Stimulated activated naive CD4-positive, alpha-beta T cell treated with Interleukin-2 at 50 U/mL for 16 hours (primary cell): ENCODE measurements around the gene GNG10.
"Not testable (repeated sequence)": the region's sequence is repeated elsewhere in the genome, so short reads cannot be mapped to it uniquely, and the experiment has no call there.

Experiments
- DNase-seq: peaks from one replicate; lab custom pipeline; 2025; lab: John Stamatoyannopoulos, UW

GNG10 gene

GRCh38 chr9:111649016-111649415, 12.4 kb upstream of the GNG10 start:
- no peak for DNase-seq

GRCh38 chr9:111657051-111657450, 4.4 kb upstream of the GNG10 start:
- DNase-seq = no peak

DNA sequence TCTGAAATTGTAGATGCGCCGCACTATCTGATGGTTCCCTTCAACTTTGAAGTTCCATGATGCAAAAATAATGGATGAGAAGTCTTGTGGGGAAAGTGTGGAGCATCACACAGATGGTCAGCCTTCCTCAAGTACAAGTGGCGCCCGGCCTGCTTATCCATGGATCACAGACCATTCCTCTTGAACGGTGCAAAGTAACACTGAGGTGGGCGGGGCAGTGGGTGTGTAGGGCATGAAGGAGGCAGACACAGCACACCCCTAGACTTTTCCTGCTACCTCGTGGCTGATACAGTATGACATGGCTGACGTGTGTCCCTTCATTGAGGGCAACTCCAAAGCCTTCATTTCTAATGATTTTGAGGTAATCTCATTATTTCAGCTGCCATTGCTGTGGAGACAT, 2.5 kb upstream of the GNG10 start:
- DNase-seq = no peak

DNA sequence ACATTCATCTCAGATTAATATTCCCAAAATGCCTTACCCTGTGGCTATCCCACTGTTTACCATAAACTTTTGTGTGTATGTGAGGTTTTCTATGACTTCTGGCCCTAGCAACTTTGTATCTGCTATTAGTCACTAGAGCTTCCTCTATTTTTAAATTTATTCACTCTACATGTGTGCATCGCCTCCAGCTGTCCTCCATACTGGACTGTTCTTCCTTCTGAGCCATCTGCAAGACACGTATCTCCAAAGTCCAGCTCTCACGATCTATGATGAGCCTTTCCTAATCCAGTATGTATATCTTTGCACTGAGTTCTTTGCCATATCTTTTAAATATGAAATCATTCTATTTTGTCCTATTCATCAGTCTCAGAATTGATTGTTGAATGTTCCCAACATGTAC, 1.7 kb upstream of the GNG10 start:
- DNase-seq = no peak

DNA sequence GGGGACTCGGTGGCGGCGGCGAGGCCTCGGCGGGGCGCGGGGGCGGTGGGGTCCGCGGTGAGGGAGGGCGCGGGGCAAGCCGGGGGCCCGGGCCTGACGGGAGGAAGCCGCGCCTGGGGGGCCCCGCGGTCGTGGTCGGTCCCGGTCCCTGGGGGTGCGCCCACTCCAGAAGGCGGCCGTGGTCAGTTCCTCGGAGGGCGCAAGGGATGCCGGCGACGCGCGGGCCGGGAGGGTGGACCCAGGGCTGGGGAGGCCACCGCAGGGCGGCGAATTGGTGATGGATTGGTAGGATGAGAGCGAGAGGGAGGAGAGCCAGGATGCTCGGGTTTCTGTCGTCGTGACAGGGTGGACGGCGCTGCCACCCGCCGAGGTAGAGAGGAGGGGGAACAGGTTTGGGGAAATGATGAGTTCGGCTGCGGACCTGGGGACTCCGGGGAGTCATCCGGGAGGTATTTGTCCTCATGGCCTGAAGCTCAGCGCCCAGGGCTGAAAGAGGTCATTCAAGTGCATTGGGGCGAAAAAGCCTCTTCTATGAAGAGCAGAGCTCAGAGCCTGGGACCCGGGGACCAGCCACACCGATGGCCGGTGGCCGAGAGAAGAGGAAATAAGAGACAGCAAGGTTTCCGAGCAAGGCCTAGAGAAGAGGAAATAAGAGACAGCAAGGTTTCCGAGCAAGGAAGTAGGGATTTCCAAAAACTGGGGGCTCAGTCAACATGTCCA, 557 bp downstream of the GNG10 start:
- peak; percentile 32 for DNase-seq

DNA sequence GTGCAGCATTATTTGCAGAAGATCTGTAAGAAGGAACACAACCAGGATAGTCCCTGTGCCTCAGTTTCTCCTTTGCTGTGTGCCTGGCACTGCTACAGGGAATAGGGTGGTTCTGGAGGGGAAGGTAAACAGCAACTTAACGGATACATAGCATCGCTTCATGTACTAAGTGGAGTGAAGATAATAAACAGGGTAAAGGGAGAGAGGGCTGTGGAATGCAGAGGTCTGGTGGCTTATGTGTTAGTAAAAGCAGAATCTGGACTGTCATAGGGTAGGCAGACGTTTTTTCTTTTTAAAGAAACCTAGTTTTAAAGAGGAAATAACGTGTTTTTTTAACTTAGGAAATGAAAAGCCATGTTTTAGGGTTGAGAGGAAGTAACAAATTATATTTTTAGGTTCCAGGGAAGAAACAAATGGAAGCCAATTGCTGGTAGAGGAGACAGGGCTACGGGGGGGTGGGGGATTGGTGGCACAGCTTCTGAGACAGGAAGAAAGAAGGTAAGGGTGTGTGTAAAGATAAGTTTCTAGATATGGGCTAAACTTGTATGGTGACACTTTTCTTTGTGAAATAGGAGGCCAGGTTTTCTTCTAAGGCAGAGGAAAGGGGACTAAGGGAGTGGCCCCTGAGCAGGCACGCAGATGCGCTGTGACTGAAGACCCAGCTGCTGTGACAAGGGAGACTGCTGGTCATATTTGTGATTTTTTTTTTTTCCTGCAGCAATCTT, 1.3 kb downstream of the GNG10 start:
- no peak for DNase-seq

- DNase-seq = no peak
Measured at GRCh38 chr9:111663301-111663823, 2.0 kb downstream of the GNG10 start.

DNA sequence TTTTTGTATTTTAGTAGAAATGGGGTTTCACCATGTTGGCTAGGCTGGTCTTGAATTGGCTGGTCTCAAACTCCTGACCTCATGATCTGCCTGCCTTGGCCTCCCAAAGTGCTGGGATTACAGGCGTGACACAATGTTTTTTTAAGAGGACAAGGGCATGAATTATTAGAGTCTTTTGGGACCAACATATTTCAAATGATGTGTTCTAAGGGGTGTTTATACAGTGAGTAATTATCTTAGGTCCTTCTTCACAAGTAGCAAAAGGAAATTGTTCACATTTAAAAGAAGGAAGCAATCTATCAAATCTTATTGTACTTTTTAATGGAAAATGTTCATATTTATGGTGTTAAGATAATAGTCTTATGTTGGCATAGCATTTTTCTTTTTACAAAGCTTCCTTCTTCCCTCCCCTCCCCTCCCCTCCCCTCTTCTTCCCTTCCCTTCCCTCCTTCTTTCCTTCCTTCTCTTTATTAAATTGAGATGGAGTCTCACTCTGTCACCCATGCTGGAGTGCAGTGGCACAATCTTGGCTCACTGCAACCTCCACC, 6.7 kb downstream of the GNG10 start:
- no peak for DNase-seq

DNA sequence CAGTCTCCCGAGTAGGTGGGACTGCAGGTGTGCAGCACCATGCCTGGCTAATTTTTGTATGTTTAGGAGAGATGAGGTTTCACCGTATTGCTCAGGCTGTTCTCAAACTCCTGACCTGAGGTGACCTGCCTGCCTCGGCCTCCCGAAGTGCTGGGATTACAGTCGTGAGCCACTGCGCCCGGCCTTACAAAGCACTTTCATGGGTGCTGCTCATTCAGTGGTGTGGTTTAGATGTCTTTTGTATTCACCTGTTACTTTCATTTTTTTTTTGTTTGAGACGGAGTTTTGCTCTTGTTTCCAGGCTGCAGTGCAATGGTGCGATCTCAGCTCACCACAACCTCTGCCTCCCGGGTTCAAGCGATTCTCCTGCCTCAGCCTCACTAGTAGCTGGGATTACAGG, 7.2 kb downstream of the GNG10 start:
- DNase-seq = not testable (repeated sequence)

DNA sequence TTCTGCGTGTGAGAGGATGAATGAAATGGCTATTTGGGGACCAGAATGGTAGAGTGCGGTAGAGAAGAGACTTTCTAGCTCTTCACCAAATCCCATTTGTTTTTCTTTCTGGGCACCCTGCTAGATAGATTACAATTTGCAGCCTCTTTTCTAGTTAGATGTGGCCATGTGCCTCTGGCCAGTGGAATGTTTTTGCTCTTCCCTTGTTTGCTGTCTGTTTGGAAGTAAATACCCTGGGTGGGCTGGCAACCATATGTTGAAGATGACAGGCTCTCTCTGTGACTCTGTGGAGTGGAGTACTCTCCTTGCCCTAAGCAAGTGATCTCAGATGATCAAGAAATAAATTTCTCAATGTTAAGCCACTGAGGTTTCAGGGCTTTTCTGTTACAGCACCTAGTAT, 12.9 kb downstream of the GNG10 start:
- no peak for DNase-seq

- DNase-seq = no peak
Measured at GRCh38 chr9:111676116-111676515, 14.7 kb downstream of the GNG10 start.

GRCh38 chr9:111678293-111678692, 16.9 kb downstream of the GNG10 start:
- DNase-seq = no peak

DNA sequence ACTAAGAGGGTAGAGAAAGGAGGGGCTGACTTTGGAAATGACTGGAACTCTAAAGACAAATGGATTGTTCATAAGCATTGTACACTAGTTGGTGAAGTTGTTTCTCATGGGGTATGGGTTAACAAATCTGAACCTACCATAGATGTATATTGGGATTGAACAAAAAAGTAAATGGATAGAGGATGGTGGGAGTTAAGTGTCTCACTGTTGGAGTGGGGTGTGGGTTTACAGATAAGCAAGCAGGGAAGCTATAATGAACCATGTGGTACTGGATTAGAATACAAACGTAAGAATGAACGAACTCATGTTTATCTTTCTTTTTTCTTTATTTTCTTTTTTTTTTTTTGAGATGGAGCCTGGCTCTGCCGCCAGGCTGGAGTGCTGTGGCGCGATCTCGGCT, 17.8 kb downstream of the GNG10 start:
- DNase-seq = no peak

DNA sequence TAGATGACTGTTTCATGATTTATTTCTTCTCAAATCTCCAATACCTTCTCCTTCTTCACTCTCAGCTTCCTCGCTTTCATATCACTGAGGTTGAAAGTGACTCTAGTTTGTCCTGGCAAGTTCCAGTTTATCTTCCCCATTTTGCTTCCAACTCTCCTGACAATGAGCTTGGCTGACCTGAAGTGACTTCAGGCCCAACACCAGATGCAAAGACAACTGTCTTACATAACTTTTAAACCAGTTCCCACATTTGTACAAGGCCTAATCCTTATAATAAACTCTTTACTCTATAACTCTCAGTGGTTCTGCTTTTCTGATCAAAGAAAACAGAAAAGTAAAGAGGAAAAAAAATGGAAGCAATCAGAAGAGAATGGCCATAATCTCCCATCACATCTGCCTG, 22.0 kb downstream of the GNG10 start:
- no peak for DNase-seq

- no peak for DNase-seq
Measured at GRCh38 chr9:111691672-111692329, 30.4 kb downstream of the GNG10 start.

GRCh38 chr9:111696796-111697195, 35.4 kb downstream of the GNG10 start:
- no peak for DNase-seq

GRCh38 chr9:111700776-111701175, 39.4 kb downstream of the GNG10 start:
- DNase-seq = no peak

DNA sequence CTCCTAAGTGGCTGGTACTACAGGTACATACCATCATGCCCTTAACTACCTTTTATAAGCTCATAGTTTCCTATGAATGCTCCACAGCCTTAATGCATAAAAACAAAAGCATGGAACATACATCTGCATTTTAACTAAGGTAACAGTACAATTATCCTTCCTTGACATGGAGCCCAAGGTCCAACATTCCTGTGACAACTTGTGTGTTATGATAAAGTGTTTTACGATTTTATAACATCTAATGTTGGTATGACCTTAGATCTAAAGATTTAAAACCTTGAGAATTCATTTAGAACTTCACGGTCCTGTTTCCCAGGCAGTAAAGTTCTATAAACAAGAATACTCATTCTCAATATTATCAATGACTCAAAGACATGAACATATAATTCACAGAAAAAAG, 43.1 kb downstream of the GNG10 start:
- DNase-seq = no peak

DNA sequence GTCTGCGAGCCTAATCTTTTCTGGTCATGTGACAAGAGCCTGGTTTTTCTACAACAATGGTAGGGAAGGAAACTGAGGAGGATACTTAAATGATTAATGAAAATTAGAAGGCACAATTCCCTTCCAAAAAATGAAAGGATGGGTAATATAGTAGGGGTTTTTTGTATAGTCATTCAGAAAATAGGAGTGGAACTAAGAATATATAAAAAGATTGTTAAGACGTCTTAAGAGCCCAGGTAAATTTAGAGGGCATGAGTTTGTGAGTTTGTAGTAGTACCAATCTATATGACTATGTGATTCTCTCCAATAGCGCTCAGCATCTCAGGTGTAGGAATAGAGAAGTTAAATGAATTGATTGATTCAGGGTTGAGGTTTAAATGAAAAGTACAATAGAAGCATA, 50.1 kb downstream of the GNG10 start:
- no peak for DNase-seq

DNA sequence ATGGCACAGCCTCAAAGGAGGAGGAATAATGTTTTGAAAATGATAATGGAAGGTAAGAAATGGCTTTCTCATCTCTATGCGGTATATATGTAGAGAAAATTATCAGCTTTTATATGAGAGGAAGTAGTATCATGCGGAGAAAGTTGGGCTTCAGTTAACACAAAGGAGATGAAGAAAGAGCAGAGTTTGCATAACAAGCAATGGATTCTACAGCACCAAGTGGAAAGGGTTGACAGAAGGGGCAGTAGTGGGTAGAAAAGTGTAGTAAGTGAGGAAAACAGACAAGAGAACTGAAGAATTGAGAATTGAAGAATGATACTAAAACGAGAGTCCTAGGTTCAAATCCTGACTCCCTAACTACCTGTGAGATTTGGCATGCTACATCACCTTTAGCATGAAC, 51.0 kb downstream of the GNG10 start:
- DNase-seq = no peak

DNA sequence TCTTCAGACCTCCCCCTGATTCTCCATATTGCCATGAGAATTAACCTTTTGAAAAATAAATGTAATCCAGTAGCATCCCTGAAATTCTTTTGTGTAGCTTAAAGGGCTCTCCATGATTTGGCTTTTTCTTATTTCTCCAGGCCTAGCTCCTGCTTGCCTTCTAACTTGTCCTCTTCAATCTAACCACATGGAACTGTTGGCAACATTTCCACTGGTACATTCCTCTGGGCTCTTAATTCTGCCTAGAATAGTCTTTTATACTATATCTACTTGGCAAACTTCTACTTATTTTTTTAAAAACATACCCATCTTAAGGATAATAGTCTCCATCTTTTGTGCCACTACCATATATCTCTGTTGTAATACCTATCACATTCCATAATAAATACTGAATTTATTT, 54.1 kb downstream of the GNG10 start:
- no peak for DNase-seq

DNA sequence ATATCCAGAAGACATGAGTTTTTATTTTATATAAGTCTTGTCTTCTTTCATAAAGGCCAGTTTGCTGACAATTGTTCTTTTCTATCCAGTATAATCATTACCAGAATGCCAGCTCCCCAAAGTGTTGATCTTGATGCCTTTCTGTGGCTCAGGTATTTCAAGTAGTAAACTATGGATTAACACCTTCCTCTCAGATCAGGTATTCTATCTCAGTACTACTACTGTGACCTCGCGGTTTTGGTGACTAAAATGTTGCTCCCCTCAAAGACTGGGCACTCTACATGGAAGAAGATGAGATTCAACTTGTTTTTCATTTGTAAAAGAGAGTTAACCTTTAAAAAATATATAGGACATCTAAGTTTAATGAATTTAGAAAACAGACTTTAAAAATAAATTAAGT, 58.1 kb downstream of the GNG10 start:
- no peak for DNase-seq
